SK-N-SH treated with all-trans-retinoic acid at 6 μM for 48 hours (cell line): ENCODE results near the gene UBR1.
"Not testable (repeated sequence)": the region's sequence is repeated elsewhere in the genome, so short reads cannot be mapped to it uniquely, and the experiment has no call there.

Source experiments
- ATAC-seq: fragments of 200-7000 bp; cut with Tn5 transposase; 3 replicates; pipeline ENCODE4 v1.9.1; 2020; ENCODE audit warnings: mild to moderate bottlenecking, moderate library complexity
- ARNTL ChIP-seq: fragments of 450-650 bp; formaldehyde crosslinking; IDR thresholded peaks from 2 replicates; pipeline ENCODE4 v1.5.0; 2020; ENCODE audit warnings: low read depth, mild to moderate bottlenecking, moderate library complexity, borderline replicate concordance
- BACH2 ChIP-seq: fragments of 250-450 bp; sonication (Bioruptor Pico); IDR thresholded peaks from 2 replicates; pipeline ENCODE4 v1.9.0; 2021; ENCODE audit warnings: mild to moderate bottlenecking, borderline replicate concordance
- CREB5 ChIP-seq: fragments of 250-450 bp; sonication (Bioruptor Pico); IDR thresholded peaks from 2 replicates; pipeline ENCODE4 v1.5.1; 2020; ENCODE audit warnings: low read depth, mild to moderate bottlenecking, moderate library complexity
- CSDC2 ChIP-seq: fragments of 250-450 bp; sonication (Bioruptor Pico); IDR thresholded peaks from 2 replicates; pipeline ENCODE4 v1.5.0; 2020; ENCODE audit warnings: mild to moderate bottlenecking, moderate library complexity
- ESRRG ChIP-seq: fragments of 250-450 bp; sonication (Bioruptor Pico); IDR thresholded peaks from 2 replicates; pipeline ENCODE4 v1.6.1; 2021; ENCODE audit warnings: mild to moderate bottlenecking
- GLIS3 ChIP-seq: fragments of 250-450 bp; sonication (Bioruptor Pico); IDR thresholded peaks from 2 replicates; pipeline ENCODE4 v1.5.0; 2020; ENCODE audit warnings: mild to moderate bottlenecking, moderate library complexity
- ISL1 ChIP-seq: fragments of 250-450 bp; sonication (Bioruptor Pico); IDR thresholded peaks from 2 replicates; pipeline ENCODE4 v2.1.2; 2022; ENCODE audit warnings: mild to moderate bottlenecking, moderate library complexity
- OSR1 ChIP-seq: fragments of 250-450 bp; sonication (Bioruptor Pico); IDR thresholded peaks from 2 replicates; pipeline ENCODE4 v1.8.0; 2022; ENCODE audit warnings: moderate library complexity, mild to moderate bottlenecking, inconsistent platforms
- POU6F1 ChIP-seq: fragments of 250-450 bp; sonication (Bioruptor Pico); IDR thresholded peaks from 2 replicates; pipeline ENCODE4 v1.8.0; 2021; ENCODE audit warnings: low read depth, mild to moderate bottlenecking, moderate library complexity, borderline replicate concordance
- PPARA ChIP-seq: fragments of 250-450 bp; sonication (Bioruptor Pico); IDR thresholded peaks from 2 replicates; pipeline ENCODE4 v1.5.0; 2020; ENCODE audit warnings: mild to moderate bottlenecking, borderline replicate concordance
- RARB ChIP-seq: fragments of 250-450 bp; sonication (Bioruptor Pico); IDR thresholded peaks from 2 replicates; pipeline ENCODE4 v1.8.0; 2021; ENCODE audit warnings: mild to moderate bottlenecking, moderate library complexity
- SNAI2 ChIP-seq: fragments of 250-450 bp; sonication (Bioruptor Pico); IDR thresholded peaks from 2 replicates; pipeline ENCODE4 v1.5.0; 2020; ENCODE audit warnings: mild to moderate bottlenecking, moderate library complexity
- TCF4 ChIP-seq: fragments of 250-450 bp; sonication (Bioruptor Pico); IDR thresholded peaks from 2 replicates; pipeline ENCODE4 v1.8.0; 2021; ENCODE audit warnings: mild to moderate bottlenecking, moderate library complexity, borderline replicate concordance
- TOX ChIP-seq: fragments of 250-450 bp; sonication (Bioruptor Pico); IDR thresholded peaks from 2 replicates; pipeline ENCODE4 v1.8.0; 2021; ENCODE audit warnings: mild to moderate bottlenecking, moderate library complexity, borderline replicate concordance
- ZC3H10 ChIP-seq: fragments of 250-450 bp; sonication (Bioruptor Pico); IDR thresholded peaks from 2 replicates; pipeline ENCODE4 v1.5.1; 2021; ENCODE audit warnings: mild to moderate bottlenecking, moderate library complexity
- ZFP3 ChIP-seq: fragments of 250-450 bp; sonication (Bioruptor Pico); IDR thresholded peaks from 2 replicates; pipeline ENCODE4 v1.5.0; 2020; ENCODE audit warnings: mild to moderate bottlenecking, moderate library complexity
- ZFP30 ChIP-seq: fragments of 450-650 bp; formaldehyde crosslinking; IDR thresholded peaks from 2 replicates; pipeline ENCODE4 v1.5.0; 2022; ENCODE audit warnings: mild to moderate bottlenecking, moderate library complexity
- ZNF565 ChIP-seq: fragments of 450-650 bp; formaldehyde crosslinking; conservative IDR thresholded peaks from 2 replicates; pipeline ENCODE4 v1.5.0; 2020; ENCODE audit warnings: low read depth, mild to moderate bottlenecking, moderate library complexity
- ZNF70 ChIP-seq: fragments of 450-650 bp; formaldehyde crosslinking; IDR thresholded peaks from 2 replicates; pipeline ENCODE4 v1.5.0; 2020; ENCODE audit warnings: mild to moderate bottlenecking, moderate library complexity
- ZNF8 ChIP-seq: fragments of 450-650 bp; formaldehyde crosslinking; IDR thresholded peaks from 2 replicates; pipeline ENCODE4 v1.5.0; 2020; ENCODE audit warnings: mild to moderate bottlenecking, moderate library complexity
- TF ChIP-seq, protein P1 (sequence below): fragments of 250-450 bp; sonication (Bioruptor Pico); IDR thresholded peaks from 2 replicates; pipeline ENCODE4 v1.5.0; 2020; ENCODE audit warnings: mild to moderate bottlenecking, moderate library complexity
- TF ChIP-seq, protein P2 (sequence below): fragments of 250-450 bp; sonication (Bioruptor Pico); IDR thresholded peaks from 2 replicates; pipeline ENCODE4 v1.5.1; 2021; ENCODE audit warnings: mild to moderate bottlenecking, moderate library complexity

UBR1 gene

DNA sequence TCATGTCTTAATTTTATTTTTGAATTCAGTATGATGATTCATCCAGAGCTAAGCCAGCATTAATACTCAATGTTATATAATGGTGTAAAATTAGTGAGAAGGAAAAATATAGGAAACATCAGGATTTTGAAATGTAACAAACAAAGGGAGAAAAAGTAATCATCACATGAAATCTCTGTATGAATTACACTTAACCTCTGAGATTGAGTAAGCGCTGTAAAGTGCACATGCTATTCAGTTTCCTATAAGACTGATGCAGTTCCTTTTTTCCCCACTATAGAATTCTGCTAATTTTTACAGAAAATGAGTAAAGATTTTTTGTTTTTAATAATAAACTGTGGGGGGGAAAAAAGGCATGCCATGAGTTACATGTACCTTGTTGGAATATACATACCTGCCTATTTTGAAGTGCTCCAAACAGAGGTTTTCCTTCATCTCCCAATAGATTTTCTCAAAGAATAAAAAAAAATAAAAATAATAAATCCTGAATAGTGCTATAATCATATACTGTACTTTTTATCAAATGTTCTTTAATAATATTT is 121.3 kb downstream of the UBR1 start:
- TF ChIP-seq RARB (no peak), SNAI2 (CRISPR knock-in tag) (no peak), ESRRG (CRISPR knock-in tag) (no peak), ISL1 (CRISPR knock-in tag) (no peak), ARNTL (CRISPR knock-in tag) (no peak), TOX (CRISPR knock-in tag) (no peak), ZFP30 (CRISPR knock-in tag) (no peak), GLIS3 (CRISPR knock-in tag) (no peak), ZNF565 (CRISPR knock-in tag) (no peak), POU6F1 (CRISPR knock-in tag) (no peak)
- 0 out of 3 replicates have a peak, but pooled peaks have one; percentile 27 for ATAC-seq

DNA sequence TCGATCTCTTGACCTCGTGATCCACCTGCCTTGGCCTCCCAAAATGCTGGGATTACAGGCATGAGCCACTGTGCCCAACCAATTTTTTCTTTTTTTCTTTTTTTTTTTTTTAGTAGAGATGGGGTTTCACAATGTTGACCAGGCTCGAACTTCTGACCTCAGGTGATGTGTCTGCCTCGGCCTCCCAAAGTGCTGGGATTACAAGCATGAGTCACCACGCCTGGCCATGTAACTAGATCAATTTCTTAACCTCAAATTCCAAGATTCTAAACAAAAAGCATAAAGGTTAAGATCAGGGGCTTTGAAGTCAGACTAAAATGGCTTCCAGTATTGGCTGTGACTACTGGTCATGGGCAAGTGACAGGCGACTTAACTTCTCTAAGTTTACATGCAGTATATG is 126.7 kb downstream of the UBR1 start:
- ATAC-seq: not testable (repeated sequence)

GRCh38 chr15:42974202-42974862 is 131.5 kb downstream of the UBR1 start:
- no peak for TF ChIP-seq CSDC2
- ATAC-seq: no peak

DNA sequence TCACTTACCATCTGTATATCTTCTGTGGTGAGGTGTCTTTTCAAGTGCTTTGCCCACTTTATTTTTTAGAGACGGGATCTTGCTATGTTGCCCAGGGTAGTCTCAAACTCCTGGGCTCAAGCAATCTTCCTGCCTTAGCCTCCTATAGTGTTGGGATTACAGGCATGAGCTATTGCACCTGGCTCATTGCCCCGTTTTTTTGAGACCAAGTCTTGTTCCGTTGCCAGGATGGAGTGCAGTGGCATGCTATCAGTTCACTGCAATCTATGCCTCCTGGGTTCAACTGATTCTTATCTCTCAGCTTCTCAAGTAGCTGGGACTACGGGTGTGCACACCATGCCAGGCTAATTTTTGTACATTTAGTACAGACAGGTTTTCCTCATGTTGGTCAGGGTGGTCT is 132.7 kb downstream of the UBR1 start:
- ATAC-seq: no peak
- TF ChIP-seq TCF4 (CRISPR knock-in tag): no peak
- no peak for TF ChIP-seq ZFP30 (CRISPR knock-in tag)
- TF ChIP-seq ZNF565 (CRISPR knock-in tag): no peak
- TF ChIP-seq GLIS3 (CRISPR knock-in tag): no peak
- no peak for TF ChIP-seq SNAI2 (CRISPR knock-in tag)
- no peak for TF ChIP-seq ISL1 (CRISPR knock-in tag)
- no peak for TF ChIP-seq BACH2
- no peak for TF ChIP-seq ZFP3 (CRISPR knock-in tag)
- TF ChIP-seq ESRRG (CRISPR knock-in tag): no peak

DNA sequence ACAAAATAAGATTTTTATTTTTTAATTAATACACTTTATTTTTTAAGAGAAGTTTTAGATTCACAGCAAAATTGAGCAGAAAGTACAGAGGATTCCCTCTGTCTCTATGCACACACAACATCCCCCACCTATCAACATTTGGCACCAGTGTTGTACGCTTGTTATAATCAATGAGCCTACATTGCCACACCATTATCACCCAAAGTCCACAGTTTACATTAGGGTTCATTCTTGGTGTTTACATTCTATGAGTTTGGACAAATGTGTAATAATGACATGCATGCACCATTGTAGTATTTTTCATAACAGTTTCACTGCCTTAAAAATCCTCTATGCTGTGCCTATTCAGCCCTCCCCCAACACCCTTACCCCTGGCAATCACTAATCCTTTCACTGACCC is 134.0 kb downstream of the UBR1 start:
- TF ChIP-seq ZNF8: no peak
- no peak for TF ChIP-seq OSR1 (CRISPR knock-in tag)
- TF ChIP-seq ESRRG (CRISPR knock-in tag): no peak
- TF ChIP-seq ARNTL (CRISPR knock-in tag): no peak
- no peak for ATAC-seq

- TF ChIP-seq ZFP3 (CRISPR knock-in tag) (no peak), TCF4 (CRISPR knock-in tag) (no peak), ZC3H10 (CRISPR knock-in tag) (no peak), ZNF70 (CRISPR knock-in tag) (no peak), TOX (CRISPR knock-in tag) (no peak), OSR1 (CRISPR knock-in tag) (no peak), ESRRG (CRISPR knock-in tag) (no peak), POU6F1 (CRISPR knock-in tag) (no peak), ZNF565 (CRISPR knock-in tag) (no peak), ZFP30 (CRISPR knock-in tag) (no peak), PPARA (CRISPR knock-in tag) (no peak), ARNTL (CRISPR knock-in tag) (no peak), ISL1 (CRISPR knock-in tag) (no peak), CSDC2 (no peak), CREB5 (CRISPR knock-in tag) (no peak)
- TF ChIP-seq, protein P1, sequence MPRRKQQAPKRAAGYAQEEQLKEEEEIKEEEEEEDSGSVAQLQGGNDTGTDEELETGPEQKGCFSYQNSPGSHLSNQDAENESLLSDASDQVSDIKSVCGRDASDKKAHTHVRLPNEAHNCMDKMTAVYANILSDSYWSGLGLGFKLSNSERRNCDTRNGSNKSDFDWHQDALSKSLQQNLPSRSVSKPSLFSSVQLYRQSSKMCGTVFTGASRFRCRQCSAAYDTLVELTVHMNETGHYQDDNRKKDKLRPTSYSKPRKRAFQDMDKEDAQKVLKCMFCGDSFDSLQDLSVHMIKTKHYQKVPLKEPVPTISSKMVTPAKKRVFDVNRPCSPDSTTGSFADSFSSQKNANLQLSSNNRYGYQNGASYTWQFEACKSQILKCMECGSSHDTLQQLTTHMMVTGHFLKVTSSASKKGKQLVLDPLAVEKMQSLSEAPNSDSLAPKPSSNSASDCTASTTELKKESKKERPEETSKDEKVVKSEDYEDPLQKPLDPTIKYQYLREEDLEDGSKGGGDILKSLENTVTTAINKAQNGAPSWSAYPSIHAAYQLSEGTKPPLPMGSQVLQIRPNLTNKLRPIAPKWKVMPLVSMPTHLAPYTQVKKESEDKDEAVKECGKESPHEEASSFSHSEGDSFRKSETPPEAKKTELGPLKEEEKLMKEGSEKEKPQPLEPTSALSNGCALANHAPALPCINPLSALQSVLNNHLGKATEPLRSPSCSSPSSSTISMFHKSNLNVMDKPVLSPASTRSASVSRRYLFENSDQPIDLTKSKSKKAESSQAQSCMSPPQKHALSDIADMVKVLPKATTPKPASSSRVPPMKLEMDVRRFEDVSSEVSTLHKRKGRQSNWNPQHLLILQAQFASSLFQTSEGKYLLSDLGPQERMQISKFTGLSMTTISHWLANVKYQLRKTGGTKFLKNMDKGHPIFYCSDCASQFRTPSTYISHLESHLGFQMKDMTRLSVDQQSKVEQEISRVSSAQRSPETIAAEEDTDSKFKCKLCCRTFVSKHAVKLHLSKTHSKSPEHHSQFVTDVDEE: no peak
- TF ChIP-seq, protein P2, sequence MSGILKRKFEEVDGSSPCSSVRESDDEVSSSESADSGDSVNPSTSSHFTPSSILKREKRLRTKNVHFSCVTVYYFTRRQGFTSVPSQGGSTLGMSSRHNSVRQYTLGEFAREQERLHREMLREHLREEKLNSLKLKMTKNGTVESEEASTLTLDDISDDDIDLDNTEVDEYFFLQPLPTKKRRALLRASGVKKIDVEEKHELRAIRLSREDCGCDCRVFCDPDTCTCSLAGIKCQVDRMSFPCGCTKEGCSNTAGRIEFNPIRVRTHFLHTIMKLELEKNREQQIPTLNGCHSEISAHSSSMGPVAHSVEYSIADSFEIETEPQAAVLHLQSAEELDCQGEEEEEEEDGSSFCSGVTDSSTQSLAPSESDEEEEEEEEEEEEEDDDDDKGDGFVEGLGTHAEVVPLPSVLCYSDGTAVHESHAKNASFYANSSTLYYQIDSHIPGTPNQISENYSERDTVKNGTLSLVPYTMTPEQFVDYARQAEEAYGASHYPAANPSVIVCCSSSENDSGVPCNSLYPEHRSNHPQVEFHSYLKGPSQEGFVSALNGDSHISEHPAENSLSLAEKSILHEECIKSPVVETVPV: no peak
- TF ChIP-seq, all 23 proteins: peak for 0
- ATAC-seq: no peak
Observed at GRCh38 chr15:42964476-42964875, 141.4 kb downstream of the UBR1 start.
